Amniotic stem cell (primary cell): ENCODE data around the gene C2CD4C.
"Not testable (repeated sequence)": the region's sequence is repeated elsewhere in the genome, so short reads cannot be mapped to it uniquely, and the experiment has no call there.

ENCODE experiments used
- DNase-seq: peaks from one replicate; lab custom pipeline; 2025; lab: John Stamatoyannopoulos, UW

The C2CD4C gene

GRCh38 chr19:398719-399118 lies 10.2 kb downstream of the C2CD4C start:
- no peak for DNase-seq

- no peak for DNase-seq
These were observed 10.8 kb downstream of the C2CD4C start for GRCh38 chr19:397941-398706.

GRCh38 chr19:397321-397720 lies 11.6 kb downstream of the C2CD4C start:
- no peak for DNase-seq

GRCh38 chr19:395467-395866 lies 13.5 kb downstream of the C2CD4C start:
- DNase-seq = no peak

GRCh38 chr19:394857-395256 lies 14.1 kb downstream of the C2CD4C start:
- DNase-seq = not testable (repeated sequence)

GRCh38 chr19:393560-393959 lies 15.4 kb downstream of the C2CD4C start:
- DNase-seq = not testable (repeated sequence)

- no peak for DNase-seq
These were observed 16.5 kb downstream of the C2CD4C start for GRCh38 chr19:392375-392970.

- DNase-seq = no peak
These were observed 17.1 kb downstream of the C2CD4C start for GRCh38 chr19:391726-392374.

- no peak for DNase-seq
These were observed 17.8 kb downstream of the C2CD4C start for GRCh38 chr19:391207-391557.

GRCh38 chr19:390386-391206 lies 18.4 kb downstream of the C2CD4C start:
- DNase-seq = no peak

GRCh38 chr19:389935-390289 lies 19.0 kb downstream of the C2CD4C start:
- DNase-seq = no peak

- DNase-seq = no peak
These were observed 19.6 kb downstream of the C2CD4C start for GRCh38 chr19:389255-389934.

GRCh38 chr19:388691-389090 lies 20.3 kb downstream of the C2CD4C start:
- DNase-seq = no peak

GRCh38 chr19:387777-388176 lies 21.2 kb downstream of the C2CD4C start:
- no peak for DNase-seq

GRCh38 chr19:386632-387301 lies 22.2 kb downstream of the C2CD4C start:
- DNase-seq = not testable (repeated sequence)

- DNase-seq = not testable (repeated sequence)
These were observed 22.8 kb downstream of the C2CD4C start for GRCh38 chr19:386189-386588.

GRCh38 chr19:384799-385169 lies 24.2 kb downstream of the C2CD4C start:
- no peak for DNase-seq

GRCh38 chr19:383922-384798 lies 24.8 kb downstream of the C2CD4C start:
- no peak for DNase-seq

- no peak for DNase-seq
These were observed 25.9 kb downstream of the C2CD4C start for GRCh38 chr19:383040-383439.

GRCh38 chr19:382578-382977 lies 26.4 kb downstream of the C2CD4C start:
- DNase-seq = not testable (repeated sequence)
